Prostate gland (tissue), 2 donors: ENCODE results near the gene MINDY2. TPM values are rescaled to one million over a fixed set of nuclear protein-coding genes. Genes with fewer than 3 reads are reported as not detected.

ENCODE experiments used
- DNase-seq: peaks from one replicate; pipeline ENCODE4 v3.0.0-alpha.2; 2019; ENCODE audit warnings: low spot score
- H3K27ac ChIP-seq, 2 donors: fragments of 200-600 bp; sonication (generic); 2 replicates each; pipeline ENCODE4 v1.5.1; 2017 to 2019
- H3K27me3 ChIP-seq: fragments of 200-600 bp; sonication (generic); replicated peaks from 2 replicates; pipeline ENCODE4 v1.5.1; 2019; ENCODE audit not compliant: insufficient read depth
- H3K36me3 ChIP-seq, 2 donors: fragments of 200-600 bp; sonication (generic); 1 replicate in 1 of 2; 2 replicates in 1 of 2; pipeline versions ENCODE4 v1.5.1 to v1.8.1; 2017 to 2019
- H3K4me1 ChIP-seq: fragments of 200-600 bp; sonication (generic); replicated peaks from 2 replicates; pipeline ENCODE4 v1.5.1; 2019
- H3K4me3 ChIP-seq, 2 donors: fragments of 200-600 bp; sonication (generic); 2 replicates each; pipeline ENCODE4 v1.5.1; 2017 to 2019
- H3K9me3 ChIP-seq: fragments of 200-600 bp; sonication (generic); 2 replicates; pipeline ENCODE4 v1.5.1; 2017
- CTCF ChIP-seq, 4 experiments: fragments of 200-600 bp in 2 of 4; fragments of 450-650 bp in 2 of 4; sonication (generic) in 2 of 4; IDR thresholded peaks; 1 replicate in 3 of 4; 2 replicates in 1 of 4; pipeline ENCODE4 v1.5.1; 2016 to 2019; ENCODE audit warnings: antibody characterized with exemption in 4 of 4, mild to moderate bottlenecking in 2 of 4, moderate library complexity in 2 of 4
- POLR2A ChIP-seq: fragments of 450-650 bp; IDR thresholded peaks from one replicate; pipeline ENCODE4 v1.6.1; 2016; ENCODE audit warnings: antibody characterized with exemption, mild to moderate bottlenecking
- POLR2AphosphoS5 ChIP-seq: sonication (generic); formaldehyde crosslinking; IDR thresholded peaks from one replicate; pipeline ENCODE4 v1.6.1; 2017; ENCODE audit warnings: antibody characterized with exemption
- WGBS: methylation state at CpG from one replicate; pipeline ENCODE4 v1.1.5; 2018; 5-methylcytosine and 5-hydroxymethylcytosine counted together
- intact Hi-C: fragments of 100-400 bp; cut with DNase I; formaldehyde crosslinking; loops from one replicate; pipeline ENCODE4 v1.14.2; 2022
- total RNA-seq, 2 donors: library from RNA; depleted of rRNA; stranded (reverse); fragments of >200 nt; gene quantifications; one replicate each; pipeline ENCODE4 v1.1.0, GENCODE V29; 2016

MINDY2 gene
- total RNA-seq, 2 donors from 2014 or later = 14.3 to 22.9 TPM

- Histone ChIP-seq H3K9me3 (no peaks in the 10 kb centered on the region), H3K36me3 (no peaks in the 10 kb centered on the region), H3K4me3 (no peak overlapping the region), H3K4me1 (no peaks in the 10 kb centered on the region), H3K27me3 (no peaks in the 10 kb centered on the region), H3K27ac (no peak overlapping the region)
- 100% methylated on average over 1 of the region's 1 CpG for WGBS
- DNase-seq = no peak
- intact Hi-C loops = no loop called here
- no peak for TF ChIP-seq POLR2AphosphoS5
- no peak for TF ChIP-seq CTCF (IDR thresholded peaks at IDR 0.05)
- no peak for TF ChIP-seq POLR2A
These were observed 8.5 kb downstream of the MINDY2 start for GRCh38 chr15:58779554-58779953.

- WGBS = 60% methylated on average over 6 of the region's 6 CpGs
- TF ChIP-seq CTCF (IDR thresholded peaks at IDR 0.05) (no peak), POLR2AphosphoS5 (no peak), POLR2A (no peak)
- H3K27ac ChIP-seq = no peak overlapping the region
- H3K36me3 ChIP-seq = no peaks in the 10 kb centered on the region
- H3K27me3 ChIP-seq = no peaks in the 10 kb centered on the region
- DNase-seq = no peak
- intact Hi-C loops = no loop called here
- H3K9me3 ChIP-seq = no peaks in the 10 kb centered on the region
- no peak overlapping the region for H3K4me3 ChIP-seq
- H3K4me1 ChIP-seq = no peaks in the 10 kb centered on the region
These were observed 14.3 kb downstream of the MINDY2 start for GRCh38 chr15:58785355-58785754.

- Histone ChIP-seq H3K9me3 (no peaks in the 10 kb centered on the region), H3K4me1 (no peaks in the 10 kb centered on the region), H3K27ac (no peak overlapping the region), H3K27me3 (no peaks in the 10 kb centered on the region), H3K36me3 (no peaks in the 10 kb centered on the region), H3K4me3 (no peak overlapping the region)
- intact Hi-C loops = no loop called here
- 88% methylated on average over 3 of the region's 3 CpGs for WGBS
- no peak for DNase-seq
- TF ChIP-seq POLR2AphosphoS5 (no peak), POLR2A (no peak), CTCF (IDR thresholded peaks at IDR 0.05) (no peak)
These were observed 17.1 kb downstream of the MINDY2 start for GRCh38 chr15:58788056-58788710.

GRCh38 chr15:58793862-58794261 is 22.8 kb downstream of the MINDY2 start:
- intact Hi-C loops = no loop called here
- Histone ChIP-seq H3K27me3 (no peaks in the 10 kb centered on the region), H3K36me3 (no peaks in the 10 kb centered on the region), H3K4me3 (no peak overlapping the region), H3K27ac (peak overlapping the region in 1 of 2 donors; percentile 30), H3K4me1 (no peaks in the 10 kb centered on the region), H3K9me3 (no peaks in the 10 kb centered on the region)
- peak; percentile 56 for TF ChIP-seq POLR2AphosphoS5
- TF ChIP-seq POLR2A = no peak
- WGBS = 42% methylated on average over 6 of the region's 6 CpGs
- peak; percentile 67 for DNase-seq

- 89% methylated on average over 2 of the region's 2 CpGs for WGBS
- Histone ChIP-seq H3K27me3 (no peaks in the 10 kb centered on the region), H3K4me1 (no peaks in the 10 kb centered on the region), H3K9me3 (no peaks in the 10 kb centered on the region), H3K27ac (no peak overlapping the region), H3K4me3 (no peak overlapping the region), H3K36me3 (no peaks in the 10 kb centered on the region)
- intact Hi-C loops = no loop called here
- no peak for DNase-seq
- TF ChIP-seq CTCF (IDR thresholded peaks at IDR 0.05) = no peak
- no peak for TF ChIP-seq POLR2A
- TF ChIP-seq POLR2AphosphoS5 = no peak
These were observed 24.7 kb downstream of the MINDY2 start for GRCh38 chr15:58795825-58796224.
